GM23338 (cell line): ENCODE data around the gene PTPN20.

Experiments used
- CREB1 ChIP-seq: fragments of 250-450 bp; sonication (Bioruptor Pico); IDR thresholded peaks from 2 replicates; pipeline ENCODE4 v1.5.0; 2020; ENCODE audit warnings: low read depth, mild to moderate bottlenecking, moderate library complexity
- CTCF ChIP-seq, 2 experiments: fragments of 200-600 bp in 1 of 2; sonication (generic) in 1 of 2; conservative IDR thresholded peaks; 2 replicates each; pipeline versions ENCODE4 v1.5.1 to v1.6.1; 2016 to 2017; ENCODE audit warnings: antibody characterized with exemption in 2 of 2, low read depth in 2 of 2, mild to moderate bottlenecking in 2 of 2, moderate library complexity in 1 of 2
- ETS1 ChIP-seq: IDR thresholded peaks from 2 replicates; pipeline ENCODE4 v1.6.1; 2016; ENCODE audit warnings: antibody characterized with exemption
- EZH2 ChIP-seq: fragments of 200-600 bp; sonication (generic); IDR thresholded peaks from one replicate; pipeline ENCODE4 v1.8.0; 2017; ENCODE audit warnings: antibody characterized with exemption, mild to moderate bottlenecking, low read depth; ENCODE audit not compliant: unreplicated experiment
- EZH2phosphoT487 ChIP-seq: fragments of 200-600 bp; sonication (generic); IDR thresholded peaks from one replicate; pipeline ENCODE4 v1.8.1; 2018; ENCODE audit warnings: antibody characterized with exemption; ENCODE audit not compliant: unreplicated experiment
- JUNB ChIP-seq: IDR thresholded peaks from one replicate; pipeline ENCODE4 v1.6.1; 2016; ENCODE audit warnings: antibody characterized with exemption; ENCODE audit not compliant: unreplicated experiment
- NANOG ChIP-seq: IDR thresholded peaks from 2 replicates; pipeline ENCODE4 v1.6.1; 2016; ENCODE audit warnings: antibody characterized with exemption, borderline replicate concordance
- POLR2AphosphoS5 ChIP-seq: IDR thresholded peaks from 2 replicates; pipeline ENCODE4 v1.6.1; 2016; ENCODE audit warnings: antibody characterized with exemption, low read depth
- REST ChIP-seq: IDR thresholded peaks from one replicate; pipeline ENCODE4 v1.6.1; 2018; ENCODE audit warnings: antibody characterized with exemption; ENCODE audit not compliant: unreplicated experiment
- STAT1 ChIP-seq: IDR thresholded peaks from one replicate; pipeline ENCODE4 v1.6.1; 2016; ENCODE audit warnings: antibody characterized with exemption; ENCODE audit not compliant: unreplicated experiment
- ZNF114 ChIP-seq: fragments of 250-450 bp; sonication (Bioruptor Pico); IDR thresholded peaks from 2 replicates; pipeline ENCODE4 v1.5.0; 2020; ENCODE audit warnings: mild to moderate bottlenecking, moderate library complexity
- ZNF331 ChIP-seq: fragments of 250-450 bp; sonication (Bioruptor Pico); IDR thresholded peaks from 2 replicates; pipeline ENCODE4 v1.5.0; 2020; ENCODE audit warnings: low read depth, mild to moderate bottlenecking, moderate library complexity
- ZNF462 ChIP-seq: fragments of 250-450 bp; sonication (Bioruptor Pico); IDR thresholded peaks from 2 replicates; pipeline ENCODE4 v1.5.0; 2020; ENCODE audit warnings: mild to moderate bottlenecking, moderate library complexity

GRCh38 chr10:47013507-47014154 lies 102.4 kb downstream of the PTPN20 start:
- TF ChIP-seq POLR2AphosphoS5 (no peak), CTCF (conservative IDR thresholded peaks at IDR 0.05; ENCODE audit: low read depth in 2 of 2) (peak; percentile 28 to 59), REST (no peak), EZH2phosphoT487 (no peak), STAT1 (no peak), JUNB (no peak), CREB1 (CRISPR knock-in tag) (no peak), EZH2 (no peak), ZNF331 (CRISPR knock-in tag) (no peak), ZNF462 (CRISPR knock-in tag) (no peak), ETS1 (no peak), ZNF114 (CRISPR knock-in tag) (no peak), NANOG (no peak)
